Fibroblast of lung (primary cell): ENCODE measurements around the gene CHRM1.

ENCODE experiments used
- CTCF ChIP-seq, 2 donors: IDR thresholded peaks in 1 of 2; conservative IDR thresholded peaks in 1 of 2; 1 replicate in 1 of 2; 2 replicates in 1 of 2; pipeline ENCODE4 v1.5.1; 2011 to 2012; ENCODE audit warnings: low read length in 2 of 2, control low read depth in 1 of 2, inconsistent platforms in 1 of 2, low read depth in 1 of 2, mild to moderate bottlenecking in 1 of 2
- EZH2 ChIP-seq: IDR thresholded peaks from 2 replicates; pipeline ENCODE4 v1.5.1; 2012; ENCODE audit warnings: low read length, control low read depth, mild to moderate bottlenecking; ENCODE audit errors: missing control alignments

DNA sequence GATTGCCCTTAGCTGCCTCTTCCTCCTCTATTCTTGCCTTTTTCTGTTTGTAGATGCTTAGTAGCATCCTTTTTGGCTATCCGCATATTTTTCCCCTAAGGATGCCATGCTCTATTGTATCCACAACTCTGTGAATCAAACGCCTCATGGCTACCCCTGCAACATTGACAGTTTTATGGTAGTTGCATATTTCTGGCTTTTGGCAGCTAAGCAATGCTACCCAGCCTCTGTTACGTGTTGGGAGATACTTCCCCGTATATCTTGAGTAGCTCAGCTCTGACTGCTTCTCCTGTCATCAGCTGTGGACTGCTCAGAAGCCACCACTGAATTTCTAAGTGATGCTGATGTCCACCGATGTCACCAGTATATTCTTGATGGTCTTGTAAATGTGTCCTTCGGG is 55.5 kb downstream of the CHRM1 start:
- TF ChIP-seq CTCF (conservative IDR thresholded peaks at IDR 0.05 in 1 of 2, IDR thresholded peaks at IDR 0.05 in 1 of 2; ENCODE audit: low read depth in 1 of 2, low read length in 2 of 2) (no peak), EZH2 (no peak)
